Activated CD4-positive, alpha-beta T cell treated with anti-CD3 and anti-CD28 coated beads for 4 hours (primary cell): ENCODE results near the gene POU4F3.
"Not testable (repeated sequence)": the region's sequence is repeated elsewhere in the genome, so short reads cannot be mapped to it uniquely, and the experiment has no call there.

Experiments used
- DNase-seq, 2 donors: peaks; one replicate each; pipeline ENCODE4 v3.0.0-alpha.2; 2020

The POU4F3 gene, protein sequence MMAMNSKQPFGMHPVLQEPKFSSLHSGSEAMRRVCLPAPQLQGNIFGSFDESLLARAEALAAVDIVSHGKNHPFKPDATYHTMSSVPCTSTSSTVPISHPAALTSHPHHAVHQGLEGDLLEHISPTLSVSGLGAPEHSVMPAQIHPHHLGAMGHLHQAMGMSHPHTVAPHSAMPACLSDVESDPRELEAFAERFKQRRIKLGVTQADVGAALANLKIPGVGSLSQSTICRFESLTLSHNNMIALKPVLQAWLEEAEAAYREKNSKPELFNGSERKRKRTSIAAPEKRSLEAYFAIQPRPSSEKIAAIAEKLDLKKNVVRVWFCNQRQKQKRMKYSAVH

DNA sequence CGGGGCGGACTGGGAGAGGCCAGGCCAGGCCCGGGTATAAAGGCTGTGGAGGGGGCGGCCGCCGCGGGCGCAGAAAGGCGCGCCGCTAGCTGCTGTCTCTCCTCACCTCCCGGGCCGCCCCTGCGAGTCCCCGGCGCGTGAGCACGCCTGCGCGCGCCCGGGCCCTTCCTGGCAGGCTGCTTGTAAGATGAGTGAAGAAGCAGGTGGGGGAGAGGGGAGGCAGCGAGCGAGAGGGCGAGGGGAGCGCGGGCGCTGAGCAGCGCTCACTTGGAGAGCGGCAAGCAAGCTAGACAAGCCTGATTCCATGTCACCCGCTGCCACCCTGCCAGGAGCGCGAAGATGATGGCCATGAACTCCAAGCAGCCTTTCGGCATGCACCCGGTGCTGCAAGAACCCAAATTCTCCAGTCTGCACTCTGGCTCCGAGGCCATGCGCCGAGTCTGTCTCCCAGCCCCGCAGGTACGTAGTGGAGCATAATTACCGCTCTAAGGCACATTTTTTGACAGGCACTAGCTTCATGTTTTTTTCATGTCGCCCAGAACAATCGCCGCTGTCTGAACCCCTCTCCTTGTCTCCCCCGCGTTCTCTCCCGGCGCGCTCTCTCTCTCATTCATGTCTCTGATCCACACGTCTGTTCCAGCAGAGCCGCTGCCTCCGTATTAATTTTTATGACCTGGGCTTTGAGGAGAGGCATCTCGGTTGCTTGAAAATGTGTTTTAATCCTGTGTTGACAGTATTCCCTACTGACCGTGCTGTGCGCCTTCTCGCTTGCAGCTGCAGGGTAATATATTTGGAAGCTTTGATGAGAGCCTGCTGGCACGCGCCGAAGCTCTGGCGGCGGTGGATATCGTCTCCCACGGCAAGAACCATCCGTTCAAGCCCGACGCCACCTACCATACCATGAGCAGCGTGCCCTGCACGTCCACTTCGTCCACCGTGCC, at the start of gene POU4F3:
Gene POU4F3, plus strand, starts transcription at position 66 of the 941 bp plus-strand sequence. Its CDS starts 274 bp downstream, at position 340.
- DNase-seq = no peak

DNA sequence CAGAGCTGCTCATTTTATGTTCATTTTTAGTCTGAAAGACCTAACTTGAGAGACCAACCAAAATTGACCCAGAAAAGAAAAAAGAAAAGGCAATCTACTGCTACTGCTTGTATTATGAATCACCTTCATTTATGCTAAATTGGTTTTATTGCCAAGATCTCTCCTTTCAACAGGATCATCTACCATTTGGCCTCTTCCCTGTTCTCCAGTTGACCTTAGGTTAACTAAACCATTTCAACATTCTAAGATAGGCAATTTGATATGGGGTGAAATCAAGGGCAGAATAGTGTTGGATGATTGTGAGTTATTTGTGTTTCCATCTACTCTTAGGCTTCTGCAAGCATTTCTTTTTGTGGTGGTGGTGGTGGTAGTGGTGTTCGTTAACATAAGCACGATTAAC, 48.3 kb upstream of the POU4F3 start:
- no peak for DNase-seq

DNA sequence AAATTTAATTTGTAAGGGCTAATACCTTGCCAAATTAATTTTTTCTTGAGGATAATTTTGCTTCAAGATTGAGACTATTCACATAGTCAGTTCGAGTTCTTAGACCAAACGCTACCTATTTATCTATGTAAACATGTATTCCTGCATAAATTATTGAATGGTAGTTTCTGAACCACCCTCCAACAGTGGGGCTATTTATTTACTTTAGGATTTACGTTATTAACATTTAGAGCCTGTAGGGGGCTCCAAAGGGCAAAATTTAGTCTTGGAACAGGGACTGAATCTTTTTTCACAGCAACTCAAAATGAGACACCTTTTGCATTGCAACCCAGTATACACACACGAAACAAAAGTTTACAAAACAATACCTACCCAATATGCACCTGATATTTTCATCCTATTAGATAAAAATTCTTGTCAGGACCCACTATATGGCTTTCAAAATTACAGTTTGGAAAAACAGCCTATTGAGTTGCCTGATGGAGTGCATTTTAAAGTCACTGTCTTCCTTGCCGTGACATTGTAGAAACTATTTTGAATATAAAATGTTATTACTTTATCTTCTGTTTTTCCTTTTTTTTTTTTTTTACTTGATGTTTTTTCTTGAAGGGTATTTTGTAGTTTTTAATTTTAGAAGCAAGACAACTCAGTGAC, 47.1 kb upstream of the POU4F3 start:
- DNase-seq = peak in 1 of 2 donors; percentile 8

DNA sequence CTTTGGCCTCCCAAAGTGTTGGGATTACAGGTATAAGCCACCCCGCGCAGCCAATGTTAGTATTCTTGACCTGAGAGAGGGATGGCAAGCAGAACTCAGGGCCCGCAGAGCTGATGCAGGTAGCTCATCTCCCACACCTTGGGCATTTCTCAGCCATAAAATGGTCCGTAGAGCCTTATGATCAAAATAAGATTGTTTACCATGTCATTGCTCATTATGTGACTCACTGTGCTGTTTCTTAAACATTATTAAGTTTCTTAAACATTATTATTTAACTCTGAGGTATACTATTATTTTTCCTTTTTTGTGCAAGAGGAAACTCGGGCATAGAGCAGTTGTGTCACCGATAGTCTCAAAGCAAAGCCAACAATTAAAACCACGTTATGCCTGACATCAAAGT, 42.4 kb upstream of the POU4F3 start:
- DNase-seq = no peak

DNA sequence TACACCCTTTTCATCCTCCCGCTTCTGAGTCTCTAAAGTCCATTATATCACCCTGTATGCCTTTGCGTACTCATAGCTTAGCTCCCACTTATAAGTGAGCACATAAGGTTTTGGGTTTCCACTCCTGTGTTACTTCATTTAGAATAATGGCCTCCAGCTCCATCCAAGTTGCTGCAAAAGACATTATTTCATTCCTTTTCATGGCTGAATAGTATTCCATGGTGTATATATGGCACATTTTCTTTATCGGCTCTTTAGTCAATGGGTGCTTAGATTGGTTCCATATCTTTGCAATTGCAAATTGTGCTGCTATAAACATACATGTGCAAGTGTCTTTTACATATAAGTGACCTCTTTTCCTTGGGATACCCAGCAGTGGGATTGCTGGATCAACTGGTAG, 39.7 kb upstream of the POU4F3 start:
- DNase-seq = not testable (repeated sequence)

DNA sequence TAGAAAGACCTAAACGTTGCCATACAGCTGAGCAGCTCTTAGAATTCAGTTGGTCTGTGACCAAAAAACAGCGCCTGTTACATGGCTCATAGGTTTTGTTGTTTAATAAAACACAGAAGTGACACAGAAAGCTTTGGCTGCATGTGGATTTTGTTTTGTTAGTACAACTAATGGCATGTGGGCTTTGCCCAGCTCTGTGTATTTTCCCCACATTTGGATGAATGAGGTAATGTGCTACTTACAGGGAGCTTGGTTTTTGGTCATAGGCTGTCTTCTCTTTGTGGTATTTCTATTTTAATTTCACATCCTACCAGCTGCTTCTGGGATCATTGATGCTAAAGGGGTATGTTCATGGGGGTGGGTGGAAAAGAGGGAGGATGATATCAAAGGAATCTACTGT, 37.0 kb upstream of the POU4F3 start:
- no peak for DNase-seq

DNA sequence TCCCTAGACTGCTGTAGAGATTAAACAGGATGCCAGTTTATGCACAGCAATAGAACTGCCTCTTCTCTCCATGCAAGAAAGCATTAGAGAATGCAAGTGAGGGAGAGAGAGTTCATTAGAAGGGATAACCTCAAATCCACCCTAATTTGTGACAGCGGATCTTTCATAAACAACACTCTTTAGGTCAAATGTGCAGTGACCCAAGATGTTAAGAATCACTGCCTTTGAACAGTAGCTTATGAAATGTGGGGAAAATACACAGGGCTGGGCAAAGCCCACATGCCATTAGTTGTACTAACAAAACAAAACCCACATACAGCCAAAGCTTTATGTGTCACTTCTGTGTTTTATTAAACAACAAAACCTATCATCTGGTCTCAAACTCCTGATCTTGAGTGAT, 36.2 kb upstream of the POU4F3 start:
- no peak for DNase-seq

DNA sequence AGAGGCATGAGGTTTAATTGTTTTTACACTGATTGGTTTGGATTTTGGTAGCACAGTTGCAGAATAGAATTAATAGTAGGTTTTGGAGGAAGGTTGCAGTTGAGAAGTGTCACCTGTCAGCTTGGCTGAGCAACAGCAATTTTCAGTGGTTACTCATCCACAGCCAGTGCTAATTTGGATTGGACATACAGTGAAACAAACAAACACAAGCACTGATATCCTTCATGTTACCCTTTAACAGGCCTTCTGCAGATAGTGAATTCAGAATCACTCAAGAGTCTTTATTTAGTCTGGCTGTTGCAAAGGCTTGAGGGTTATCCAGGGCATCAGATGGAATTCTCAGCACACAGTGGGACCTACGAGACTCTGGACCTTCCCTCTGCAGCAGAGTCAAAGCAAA, 31.8 kb upstream of the POU4F3 start:
- DNase-seq = no peak

DNA sequence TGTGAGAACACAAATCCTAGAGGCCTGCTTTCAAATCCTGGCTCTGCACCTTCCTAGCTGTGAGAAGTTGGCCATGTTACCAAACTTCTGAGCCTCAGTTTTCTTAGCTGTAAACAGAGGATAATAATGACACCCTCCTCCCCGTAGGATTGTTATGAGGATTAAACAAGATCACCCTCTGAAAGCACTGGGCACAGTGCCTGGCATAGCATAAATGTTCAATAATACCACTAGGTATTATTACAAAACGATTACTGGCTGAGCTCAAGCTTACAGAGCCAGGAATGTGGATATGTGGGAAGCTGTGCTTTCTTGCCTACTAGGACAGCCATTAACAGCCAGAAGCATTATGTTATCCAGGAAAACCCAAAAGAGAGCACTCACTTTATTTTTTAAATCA, 30.8 kb upstream of the POU4F3 start:
- DNase-seq = no peak

DNA sequence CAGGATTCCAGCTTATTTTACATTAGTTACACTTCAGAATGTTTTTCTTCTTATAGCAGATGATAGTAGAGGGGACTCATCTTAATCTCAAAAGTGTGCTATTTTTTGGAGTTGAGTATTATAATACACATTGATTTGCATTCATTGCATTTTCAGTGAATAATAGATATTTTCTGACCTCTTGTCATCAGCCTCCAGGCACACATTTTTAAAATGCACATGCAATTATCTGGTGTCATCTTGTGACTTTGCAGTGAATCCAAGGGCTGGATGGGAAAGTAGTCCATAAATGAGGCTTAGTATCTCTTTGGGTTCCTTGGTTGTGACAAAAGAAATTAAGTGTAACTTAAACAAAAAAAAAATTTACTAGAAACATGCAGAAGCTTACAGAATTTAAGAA, 28.1 kb upstream of the POU4F3 start:
- DNase-seq = no peak

DNA sequence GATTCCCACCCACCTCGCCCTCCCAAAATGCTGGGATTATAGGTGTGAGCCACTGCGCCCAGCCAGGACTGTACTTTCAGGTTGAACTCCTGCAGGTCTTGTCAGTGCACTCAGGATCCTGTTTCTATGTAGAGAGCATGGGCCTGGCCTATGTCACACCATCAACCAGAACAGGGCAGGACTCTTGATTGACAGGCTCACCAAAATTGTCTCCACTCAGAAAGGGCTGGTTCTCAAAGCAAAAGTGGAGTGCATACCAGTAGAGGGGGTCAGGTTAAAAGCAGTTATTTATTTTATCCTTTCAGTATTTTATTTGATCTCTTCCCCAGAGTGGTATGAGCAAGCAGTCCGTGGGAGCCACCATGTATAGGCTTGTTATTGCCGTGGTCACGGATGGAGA, 27.4 kb upstream of the POU4F3 start:
- no peak for DNase-seq

DNA sequence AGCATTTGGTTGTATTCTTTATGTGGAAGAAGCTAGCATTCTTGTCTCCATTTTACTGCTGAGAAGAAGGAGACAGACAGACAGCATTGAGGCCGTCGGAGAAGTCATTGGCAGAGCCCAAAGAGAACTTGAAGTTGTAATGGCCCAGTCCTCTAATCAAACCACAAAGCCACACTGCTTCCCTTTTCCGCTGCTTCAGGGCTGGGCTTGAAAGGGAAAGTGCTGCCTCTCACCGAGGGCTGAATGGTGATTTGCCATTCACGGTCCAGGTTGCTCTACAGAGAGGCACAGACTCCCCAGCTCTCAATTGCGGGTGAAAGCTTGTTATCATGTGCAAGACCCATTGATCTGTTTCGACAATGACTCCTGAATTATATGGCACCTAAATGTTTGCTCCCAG, 25.6 kb upstream of the POU4F3 start:
- DNase-seq = no peak

DNA sequence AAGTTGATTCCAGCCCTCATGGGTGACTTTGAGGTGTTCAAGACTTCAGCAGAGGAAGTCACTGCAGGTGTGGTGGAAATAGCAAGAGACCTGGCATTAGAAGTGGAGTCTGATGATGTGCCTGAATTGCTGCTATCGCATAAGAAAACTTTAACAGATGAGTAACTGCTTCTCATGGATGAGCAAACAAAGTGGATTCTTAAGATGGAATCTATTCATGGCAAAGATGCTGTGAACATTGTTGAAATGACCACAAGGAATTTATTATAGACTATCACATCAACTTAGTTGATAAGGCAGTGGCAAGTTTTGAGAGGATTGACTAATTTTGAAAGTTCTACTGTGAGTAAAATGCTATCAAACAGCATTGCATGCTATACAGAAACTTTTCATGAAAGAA, 17.1 kb upstream of the POU4F3 start:
- DNase-seq = no peak

DNA sequence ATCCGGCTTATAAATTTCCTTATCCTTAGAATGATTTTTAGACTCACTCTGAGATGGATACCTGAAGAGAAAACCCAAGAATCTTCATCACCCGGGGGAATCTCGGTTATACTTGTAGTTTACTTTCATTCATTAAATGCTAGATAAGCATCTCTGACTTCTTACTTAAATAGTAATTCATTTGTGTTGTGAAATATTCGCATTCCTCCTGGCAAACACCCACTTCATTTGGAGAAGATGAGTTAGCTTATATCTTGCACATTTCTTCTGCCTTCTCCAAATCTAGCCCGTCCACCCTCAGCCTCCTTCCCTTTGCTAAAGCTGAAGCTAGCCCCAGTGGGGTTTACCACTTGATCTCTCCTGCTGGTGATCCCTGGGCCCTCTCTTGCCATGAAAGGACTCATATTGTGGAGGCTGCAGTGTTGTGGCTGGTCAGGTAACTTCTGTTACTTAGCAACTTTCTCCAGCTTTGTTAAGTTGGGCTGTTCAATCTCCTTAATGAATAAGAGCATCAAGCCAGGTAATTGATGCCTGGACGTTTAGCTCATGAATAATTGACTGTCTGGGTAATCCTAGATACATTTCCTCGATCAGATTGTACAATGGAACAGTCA, 11.3 kb upstream of the POU4F3 start:
- no peak for DNase-seq

DNA sequence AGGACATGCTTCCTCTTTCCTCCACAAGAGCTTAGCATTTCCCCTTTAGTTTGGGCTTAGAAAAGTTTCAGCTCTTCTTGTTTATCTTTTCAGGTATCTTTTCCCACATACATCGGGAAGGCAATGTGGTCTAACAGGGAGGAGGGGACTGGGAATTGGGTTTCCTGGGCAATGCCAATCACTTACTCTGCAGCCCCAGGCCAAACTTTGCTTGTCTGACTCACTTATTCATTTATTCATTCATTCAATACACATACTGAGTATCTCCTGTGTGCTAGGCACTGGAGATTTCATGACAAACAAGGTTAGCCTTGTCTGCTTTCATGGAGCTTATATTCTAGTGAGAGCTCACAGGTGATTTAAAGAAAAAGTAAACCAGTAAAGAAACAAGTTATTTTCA, 10.7 kb upstream of the POU4F3 start:
- DNase-seq = no peak

DNA sequence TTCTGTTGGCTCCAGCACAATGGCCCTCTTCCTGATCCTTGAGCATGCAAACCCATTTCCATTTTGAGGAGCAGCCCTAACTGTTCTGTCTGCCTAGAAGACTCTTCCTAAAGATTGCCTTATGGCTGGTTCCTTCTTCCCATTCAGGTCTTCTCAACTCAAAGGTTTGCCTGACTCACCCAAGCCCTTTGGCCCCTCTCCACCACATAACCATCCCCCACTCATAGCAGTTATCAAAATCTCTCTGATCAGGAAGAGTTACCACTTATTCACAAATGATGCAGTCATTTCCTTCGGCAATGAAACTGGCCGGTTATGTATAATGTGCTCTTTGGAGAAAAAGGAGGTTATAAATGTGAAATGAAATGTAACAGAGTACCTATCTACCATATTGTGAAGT, 8.9 kb upstream of the POU4F3 start:
- DNase-seq = no peak

DNA sequence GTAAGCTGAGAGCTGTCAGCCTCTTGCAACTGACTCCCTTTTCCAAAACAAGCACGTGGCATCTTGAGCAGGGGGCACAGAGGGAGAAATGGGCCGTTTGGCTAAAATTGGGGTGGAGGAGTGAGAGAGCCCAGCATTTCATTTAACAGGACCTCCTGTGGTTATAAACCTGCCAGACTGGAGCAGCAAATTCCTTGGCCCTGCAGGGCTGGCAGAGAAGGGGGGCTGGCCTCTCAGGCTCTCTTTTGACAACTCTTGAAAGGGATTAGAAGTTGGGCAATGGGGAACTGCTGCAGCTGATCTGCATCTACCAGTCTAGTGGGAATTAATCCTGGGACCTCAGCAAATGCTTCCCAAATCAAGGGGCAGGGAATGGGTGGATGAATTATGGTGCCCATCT, 7.2 kb upstream of the POU4F3 start:
- DNase-seq = no peak

DNA sequence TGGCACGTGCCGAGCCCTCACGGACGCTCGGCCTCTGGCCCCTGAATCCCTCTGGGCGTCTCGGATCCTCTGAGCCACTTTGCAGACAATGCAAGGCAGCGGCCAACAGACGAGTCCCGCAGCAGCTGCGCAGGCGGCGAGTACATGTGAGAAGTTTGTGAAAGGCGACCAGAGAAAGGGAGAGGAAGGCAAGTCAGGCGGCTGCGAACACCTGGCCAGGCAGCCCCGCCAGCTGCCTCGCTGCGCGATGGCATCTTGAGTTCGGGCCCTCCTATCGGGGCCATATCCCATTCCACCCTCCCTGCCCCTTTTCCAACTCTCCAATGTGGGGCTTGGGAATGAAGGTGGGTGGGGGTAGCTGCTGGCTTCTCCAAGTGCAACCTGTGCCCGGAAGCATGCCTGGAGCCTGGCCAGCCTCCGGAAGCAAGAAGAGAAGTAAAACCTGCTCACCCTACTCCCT, 4.5 kb upstream of the POU4F3 start:
- no peak for DNase-seq

DNA sequence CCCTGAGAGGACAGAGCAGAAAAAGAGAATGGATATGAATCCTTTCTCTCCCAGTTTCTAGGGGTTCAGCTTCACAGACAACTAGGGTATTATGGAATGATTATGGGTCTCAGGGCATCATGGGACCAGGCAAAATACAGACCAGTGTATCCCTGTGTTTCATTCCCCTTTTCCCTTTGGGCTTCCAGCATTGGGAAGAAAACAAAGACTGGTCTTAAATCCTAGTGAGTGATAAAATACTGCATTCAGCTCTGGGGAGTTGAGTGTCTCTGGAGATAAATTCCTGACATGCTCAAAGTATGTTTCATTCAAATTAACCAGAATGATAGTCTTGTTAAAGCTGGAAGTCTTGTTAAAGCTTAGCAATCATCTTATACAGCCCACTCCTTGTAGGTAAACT, 2.4 kb upstream of the POU4F3 start:
- DNase-seq = no peak

DNA sequence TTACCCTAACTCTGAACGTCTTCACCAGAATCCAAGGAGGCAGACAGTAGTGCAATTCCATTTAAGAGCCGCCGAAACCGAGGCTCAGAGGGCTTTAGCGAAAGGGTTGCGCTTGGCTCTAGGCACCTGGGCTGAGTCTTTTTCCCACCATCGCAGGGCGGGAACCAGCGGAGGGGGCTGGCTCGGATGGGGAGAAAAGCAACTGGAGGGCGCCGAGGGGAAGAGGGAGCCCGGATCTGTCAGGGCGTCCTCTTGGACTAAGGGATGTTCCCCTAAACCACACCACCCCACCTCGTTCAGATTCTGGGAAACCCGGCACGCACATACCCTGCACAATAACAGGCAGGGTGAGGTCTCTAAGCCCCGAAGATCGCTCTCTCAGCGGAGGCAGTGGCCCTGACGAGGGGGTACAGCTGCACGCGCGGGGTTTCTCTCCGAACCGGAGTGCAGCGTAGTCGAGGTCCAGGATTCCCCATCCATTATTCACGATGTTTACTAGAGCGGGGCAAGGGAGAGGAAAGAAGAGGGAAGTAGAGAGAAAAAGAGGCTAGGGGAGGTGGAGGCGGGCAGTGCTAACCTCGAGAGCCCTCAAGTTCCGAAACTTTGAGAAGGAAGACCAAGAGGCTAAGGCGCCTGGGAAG, 1.3 kb upstream of the POU4F3 start:
- DNase-seq = no peak

DNA sequence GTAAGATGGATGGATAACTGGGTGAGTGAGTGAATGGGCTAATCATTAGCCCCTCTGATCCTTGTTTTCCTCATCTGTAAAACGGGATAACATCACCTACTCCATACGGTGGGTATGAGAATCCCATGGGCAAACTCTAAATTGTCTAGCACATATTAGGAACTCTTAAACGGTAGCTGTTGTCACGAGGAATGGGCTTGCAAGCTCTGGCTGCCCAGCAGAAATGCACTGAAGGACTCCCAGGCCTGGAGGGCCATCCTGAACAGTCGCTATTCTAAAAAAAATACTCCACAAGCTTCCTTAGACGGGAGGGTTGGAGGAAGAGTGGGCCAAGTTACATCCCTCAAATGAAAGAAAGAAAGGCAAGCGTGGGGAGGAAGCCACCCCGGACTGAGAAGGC, 711 bp upstream of the POU4F3 start:
- no peak for DNase-seq

DNA sequence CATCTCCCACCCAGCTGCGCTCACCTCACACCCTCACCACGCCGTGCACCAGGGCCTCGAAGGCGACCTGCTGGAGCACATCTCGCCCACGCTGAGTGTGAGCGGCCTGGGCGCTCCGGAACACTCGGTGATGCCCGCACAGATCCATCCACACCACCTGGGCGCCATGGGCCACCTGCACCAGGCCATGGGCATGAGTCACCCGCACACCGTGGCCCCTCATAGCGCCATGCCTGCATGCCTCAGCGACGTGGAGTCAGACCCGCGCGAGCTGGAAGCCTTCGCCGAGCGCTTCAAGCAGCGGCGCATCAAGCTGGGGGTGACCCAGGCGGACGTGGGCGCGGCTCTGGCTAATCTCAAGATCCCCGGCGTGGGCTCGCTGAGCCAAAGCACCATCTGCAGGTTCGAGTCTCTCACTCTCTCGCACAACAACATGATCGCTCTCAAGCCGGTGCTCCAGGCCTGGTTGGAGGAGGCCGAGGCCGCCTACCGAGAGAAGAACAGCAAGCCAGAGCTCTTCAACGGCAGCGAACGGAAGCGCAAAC, 1.1 kb downstream of the POU4F3 start:
- DNase-seq = no peak
